K562 (cell line): ENCODE data around the gene GTF2A1. TPM values are rescaled to one million over a fixed set of nuclear protein-coding genes. Genes with fewer than 3 reads are reported as not detected.

ENCODE experiments used
- CBX3 ChIP-seq, 2 experiments: IDR thresholded peaks; 1 replicate in 1 of 2; 2 replicates in 1 of 2; pipeline ENCODE4 v1.6.1; 2012; ENCODE audit warnings: inconsistent platforms in 2 of 2, low read length in 2 of 2, borderline replicate concordance in 1 of 2, control low read depth in 1 of 2
- CREM ChIP-seq: IDR thresholded peaks from 2 replicates; pipeline ENCODE4 v1.6.1; 2014; ENCODE audit warnings: antibody characterized with exemption, low read depth
- CXXC5 ChIP-seq: fragments of 250-450 bp; sonication (Bioruptor Pico); IDR thresholded peaks from 2 replicates; pipeline ENCODE4 v1.8.0; 2022; ENCODE audit warnings: inconsistent platforms, mild to moderate bottlenecking, moderate library complexity
- GABPB1 ChIP-seq: sonication (generic); formaldehyde crosslinking; IDR thresholded peaks from 2 replicates; pipeline ENCODE4 v1.8.0; 2022; ENCODE audit warnings: mild to moderate bottlenecking, missing genetic modification reagents
- GTF2F1 ChIP-seq: IDR thresholded peaks from 2 replicates; pipeline ENCODE4 v1.6.1; 2011; ENCODE audit warnings: low read depth, low read length, improper control_type of control experiment
- HBP1 ChIP-seq: fragments of 450-650 bp; formaldehyde crosslinking; IDR thresholded peaks from 2 replicates; pipeline ENCODE4 v1.4.0; 2022; ENCODE audit warnings: missing genetic modification characterization
- JUND ChIP-seq, 2 experiments: IDR thresholded peaks; 2 replicates in 1 of 2; 3 replicates in 1 of 2; pipeline ENCODE4 v1.6.1; 2011; ENCODE audit warnings: borderline replicate concordance in 2 of 2, low read depth in 2 of 2, low read length in 2 of 2, improper control_type of control experiment in 1 of 2, missing biosample characterization in 1 of 2, missing genetic modification characterization in 1 of 2, missing genetic modification reagents in 1 of 2
- L3MBTL2 ChIP-seq: fragments of 450-650 bp; IDR thresholded peaks from 2 replicates; pipeline ENCODE4 v1.6.1; 2016; ENCODE audit warnings: mild to moderate bottlenecking, moderate library complexity
- MAFG ChIP-seq: fragments of 450-650 bp; conservative IDR thresholded peaks from 2 replicates; pipeline ENCODE4 v1.6.1; 2016; ENCODE audit warnings: missing genetic modification characterization, missing compliant biosample characterization
- NR2C2 ChIP-seq, 2 experiments: fragments of 200-800 bp in 1 of 2; sonication (Bioruptor generic) in 1 of 2; sonication (generic) in 1 of 2; formaldehyde crosslinking in 1 of 2; IDR thresholded peaks; 2 replicates each; pipeline versions ENCODE4 v1.6.1 to v1.8.0; 2016 to 2022; ENCODE audit warnings: mild to moderate bottlenecking in 1 of 2, missing compliant biosample characterization in 1 of 2, missing genetic modification characterization in 1 of 2, missing genetic modification reagents in 1 of 2
- RAD21 ChIP-seq, 2 experiments: fragments of 250-450 bp in 1 of 2; fragments of 450-650 bp in 1 of 2; sonication (Bioruptor Pico) in 1 of 2; formaldehyde crosslinking in 1 of 2; IDR thresholded peaks in 1 of 2; conservative IDR thresholded peaks in 1 of 2; 2 replicates each; pipeline versions ENCODE4 v1.4.0 to v1.8.0; 2020 to 2022; ENCODE audit warnings: mild to moderate bottlenecking in 2 of 2, moderate library complexity in 1 of 2
- RBM22 ChIP-seq: fragments of 200-400 bp; formaldehyde crosslinking; IDR thresholded peaks from 2 replicates; pipeline ENCODE4 v1.6.1; 2018; ENCODE audit warnings: low read length, low read depth; ENCODE audit not compliant: poor library complexity, severe bottlenecking
- SMAD4 ChIP-seq: fragments of 250-450 bp; sonication (Bioruptor Pico); conservative IDR thresholded peaks from 2 replicates; pipeline ENCODE4 v1.8.0; 2021; ENCODE audit warnings: inconsistent platforms, mild to moderate bottlenecking, moderate library complexity
- SMARCE1 ChIP-seq: fragments of 450-650 bp; IDR thresholded peaks from 2 replicates; pipeline ENCODE4 v1.7.1; 2016; ENCODE audit warnings: mild to moderate bottlenecking
- SOX6 ChIP-seq: fragments of 450-650 bp; IDR thresholded peaks from 2 replicates; pipeline ENCODE4 v1.6.1; 2014; ENCODE audit warnings: mild to moderate bottlenecking
- TAL1 ChIP-seq: fragments of 450-650 bp; IDR thresholded peaks from 2 replicates; pipeline ENCODE4 v1.6.1; 2016; ENCODE audit warnings: mild to moderate bottlenecking
- THRB ChIP-seq: fragments of 450-650 bp; formaldehyde crosslinking; conservative IDR thresholded peaks from 2 replicates; pipeline ENCODE4 v1.4.0; 2022; ENCODE audit warnings: mild to moderate bottlenecking, missing genetic modification characterization
- USF1 ChIP-seq: sonication (generic); formaldehyde crosslinking; IDR thresholded peaks from 2 replicates; pipeline ENCODE4 v1.9.0; 2022; ENCODE audit warnings: mild to moderate bottlenecking, missing genetic modification reagents
- ZBED1 ChIP-seq: IDR thresholded peaks from 2 replicates; pipeline ENCODE4 v1.6.1; 2014
- ZNF212 ChIP-seq: fragments of 450-650 bp; formaldehyde crosslinking; IDR thresholded peaks from 2 replicates; pipeline ENCODE4 v1.4.0; 2020; ENCODE audit warnings: mild to moderate bottlenecking
- ZNF589 ChIP-seq: fragments of 200-800 bp; sonication (Bioruptor generic); IDR thresholded peaks from 2 replicates; pipeline ENCODE4 v1.6.1; 2016; ENCODE audit warnings: low read depth, missing genetic modification characterization, missing compliant biosample characterization
- polyA plus RNA-seq, 8 experiments: library from polyadenylated mRNA; depleted of rRNA in 4 of 8; stranded (reverse) in 5 of 8; unstranded in 3 of 8; fragments of >200 nt; fragmentation: Nextera tagmentation in 2 of 8; fragmentation: Illumina TruSeq in 1 of 8; extraction: Ambion mirVana in 2 of 8; extraction: Trizol in 1 of 8; gene quantifications; 2 replicates each; pipeline versions ENCODE4 v1.2.1 to v1.2.3, GENCODE V29; 2011 to 2014; ENCODE audit warnings: inconsistent platforms in 1 of 8, missing spikeins in 1 of 8
- total RNA-seq, 7 experiments: library from RNA; depleted of rRNA in 6 of 7; stranded (reverse); fragments of >200 nt in 6 of 7; fragmentation: Illumina TruSeq in 2 of 7; extraction: Trizol in 2 of 7; gene quantifications; 2 replicates each; pipeline versions ENCODE4 v1.2.1 to v1.2.3, GENCODE V29; 2011 to 2021; ENCODE audit warnings: low replicate concordance in 1 of 7
- TF ChIP-seq, protein P1 (sequence below): sonication (generic); formaldehyde crosslinking; IDR thresholded peaks from 2 replicates; pipeline ENCODE4 v1.5.0; 2020; ENCODE audit warnings: missing genetic modification reagents
- TF ChIP-seq, protein P2 (sequence below): fragments of 450-650 bp; conservative IDR thresholded peaks from 2 replicates; pipeline ENCODE4 v1.6.1; 2016; ENCODE audit warnings: missing genetic modification characterization, low read depth, mild to moderate bottlenecking, missing compliant biosample characterization, moderate library complexity

The GTF2A1 gene
- total and polyA plus RNA-seq, 9 of the 15 experiments (the other 6 are each of a cell fraction or from before 2014, with no cell fraction given) = 3.4 to 22.8 (median 14.7) TPM

DNA sequence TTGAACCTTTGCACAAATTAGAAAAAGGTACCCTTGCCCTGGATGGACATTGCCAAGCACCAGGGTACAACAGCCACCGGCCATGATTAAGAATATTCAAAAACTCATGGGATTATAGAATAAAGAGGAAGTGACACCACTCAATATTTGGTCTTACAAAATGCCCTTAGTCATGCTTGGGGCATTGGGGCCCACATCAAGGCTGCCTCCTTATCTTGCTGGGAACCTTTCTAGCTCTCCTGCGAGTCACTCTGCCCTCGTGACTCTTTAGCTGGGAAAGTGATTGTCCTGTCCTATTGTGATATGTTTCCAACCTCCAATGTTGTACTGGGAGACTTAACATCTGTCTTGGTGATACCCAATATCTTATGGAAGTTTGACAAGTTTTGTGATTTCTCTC lies 57.8 kb downstream of the GTF2A1 start (continued):
- TF ChIP-seq CBX3 (IDR thresholded peaks at IDR 0.05; ENCODE audit: borderline replicate concordance in 1 of 2, low read length in 2 of 2) (peak in 1 of 2 experiments; percentile 30; a peak in 1 of 3 replicates), ZBED1 (peak; percentile 56; the same call in 1 of the 2 replicates), SMAD4 (peak; percentile 39; the same call in 1 of the 2 replicates), RAD21 (CRISPR knock-in tag; conservative IDR thresholded peaks at IDR 0.05 in 1 of 2, IDR thresholded peaks at IDR 0.05 in 1 of 2) (0 out of 4 replicates have a peak, but pooled peaks of 1 of the 2 experiments have one; percentile 6), THRB (no peak), GABPB1 (no peak), SOX6 (peak; percentile 97), SMARCE1 (peak; percentile 44; the same call in 1 of the 2 replicates), ZNF589 (CRISPR knock-in tag) (peak; percentile 34; the same call in 1 of the 2 replicates), MAFG (tag) (peak; percentile 92), CREM (0 out of 2 replicates have a peak, but pooled peaks have one; percentile 17), NR2C2 (CRISPR knock-in tag; IDR thresholded peaks at IDR 0.05) (no peak), NR2C2 (tag; IDR thresholded peaks at IDR 0.05) (peak; percentile 47; the same call in 1 of the 2 replicates), CXXC5 (CRISPR knock-in tag) (peak; percentile 48), JUND (IDR thresholded peaks at IDR 0.05; ENCODE audit: borderline replicate concordance, low read depth, low read length) (peak; percentile 43; the same call in 1 of the 2 replicates), JUND (tag; IDR thresholded peaks at IDR 0.05; ENCODE audit: borderline replicate concordance, low read depth, low read length) (peak; percentile 52; the same call in 1 of the 3 replicates), RBM22 (no peak), USF1 (CRISPR knock-in tag) (peak; percentile 60), TAL1 (peak; percentile 24), GTF2F1 (no peak), L3MBTL2 (peak; percentile 28; the same call in 1 of the 2 replicates), ZNF212 (CRISPR knock-in tag) (no peak), HBP1 (CRISPR knock-in tag) (no peak)
- TF ChIP-seq, protein P1, sequence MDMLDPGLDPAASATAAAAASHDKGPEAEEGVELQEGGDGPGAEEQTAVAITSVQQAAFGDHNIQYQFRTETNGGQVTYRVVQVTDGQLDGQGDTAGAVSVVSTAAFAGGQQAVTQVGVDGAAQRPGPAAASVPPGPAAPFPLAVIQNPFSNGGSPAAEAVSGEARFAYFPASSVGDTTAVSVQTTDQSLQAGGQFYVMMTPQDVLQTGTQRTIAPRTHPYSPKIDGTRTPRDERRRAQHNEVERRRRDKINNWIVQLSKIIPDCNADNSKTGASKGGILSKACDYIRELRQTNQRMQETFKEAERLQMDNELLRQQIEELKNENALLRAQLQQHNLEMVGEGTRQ (CRISPR knock-in tag) = peak; percentile 63
- TF ChIP-seq, protein P2, sequence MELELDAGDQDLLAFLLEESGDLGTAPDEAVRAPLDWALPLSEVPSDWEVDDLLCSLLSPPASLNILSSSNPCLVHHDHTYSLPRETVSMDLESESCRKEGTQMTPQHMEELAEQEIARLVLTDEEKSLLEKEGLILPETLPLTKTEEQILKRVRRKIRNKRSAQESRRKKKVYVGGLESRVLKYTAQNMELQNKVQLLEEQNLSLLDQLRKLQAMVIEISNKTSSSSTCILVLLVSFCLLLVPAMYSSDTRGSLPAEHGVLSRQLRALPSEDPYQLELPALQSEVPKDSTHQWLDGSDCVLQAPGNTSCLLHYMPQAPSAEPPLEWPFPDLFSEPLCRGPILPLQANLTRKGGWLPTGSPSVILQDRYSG = 0 out of 2 replicates have a peak, but pooled peaks have one; percentile 18
